HepG2 (cell line): Measurements from ENCODE around the gene CHN2. TPM values are rescaled to one million over a fixed set of nuclear protein-coding genes. Genes with fewer than 3 reads are reported as not detected.

Experiments used
- ARNTL ChIP-seq: sonication (generic); formaldehyde crosslinking; IDR thresholded peaks from 2 replicates; pipeline ENCODE4 v1.4.0; 2020; ENCODE audit warnings: mild to moderate bottlenecking, missing genetic modification reagents
- CERS6 ChIP-seq: sonication (generic); formaldehyde crosslinking; IDR thresholded peaks from 2 replicates; pipeline ENCODE4 v1.5.0; 2020; ENCODE audit warnings: missing genetic modification reagents
- CREBL2 ChIP-seq: sonication (generic); formaldehyde crosslinking; IDR thresholded peaks from 2 replicates; pipeline ENCODE4 v1.8.1; 2023; ENCODE audit warnings: missing genetic modification reagents, mild to moderate bottlenecking, borderline replicate concordance
- FOSL2 ChIP-seq: sonication (generic); formaldehyde crosslinking; IDR thresholded peaks from 2 replicates; pipeline ENCODE4 v1.4.0; 2020; ENCODE audit warnings: missing genetic modification reagents
- GATAD2A ChIP-seq: IDR thresholded peaks from 2 replicates; pipeline ENCODE4 v1.6.1; 2016
- GLMP ChIP-seq: sonication (generic); formaldehyde crosslinking; IDR thresholded peaks from 2 replicates; pipeline ENCODE4 v1.9.0; 2021; ENCODE audit warnings: missing genetic modification reagents, mild to moderate bottlenecking, borderline replicate concordance
- MLLT10 ChIP-seq: sonication (generic); formaldehyde crosslinking; IDR thresholded peaks from 2 replicates; pipeline ENCODE4 v1.4.0; 2020; ENCODE audit warnings: missing genetic modification reagents
- NR2C2 ChIP-seq: sonication (generic); formaldehyde crosslinking; IDR thresholded peaks from 2 replicates; pipeline ENCODE4 v1.4.0; 2020; ENCODE audit warnings: missing genetic modification reagents, mild to moderate bottlenecking, moderate library complexity, borderline replicate concordance
- PAF1 ChIP-seq: IDR thresholded peaks from 2 replicates; pipeline ENCODE4 v1.6.1; 2016; ENCODE audit warnings: missing genetic modification reagents, missing compliant biosample characterization
- PATZ1 ChIP-seq: sonication (generic); formaldehyde crosslinking; IDR thresholded peaks from 2 replicates; pipeline ENCODE4 v1.4.0; 2020; ENCODE audit warnings: missing genetic modification reagents
- RCOR2 ChIP-seq: IDR thresholded peaks from 2 replicates; pipeline ENCODE4 v1.6.1; 2016; ENCODE audit warnings: missing biosample characterization, missing genetic modification reagents
- SPEN ChIP-seq: sonication (generic); formaldehyde crosslinking; IDR thresholded peaks from 2 replicates; pipeline ENCODE4 v1.5.1; 2020; ENCODE audit warnings: low read depth, mild to moderate bottlenecking, missing genetic modification reagents
- TCF7 ChIP-seq: sonication (generic); IDR thresholded peaks from 2 replicates; pipeline ENCODE4 v1.6.1; 2016; ENCODE audit warnings: antibody characterized with exemption, low read depth
- U2AF2 ChIP-seq: fragments of 200-400 bp; formaldehyde crosslinking; IDR thresholded peaks from 2 replicates; pipeline ENCODE4 v1.6.1; 2017; ENCODE audit warnings: low read depth, mild to moderate bottlenecking, low read length
- ZBTB38 ChIP-seq: sonication (generic); formaldehyde crosslinking; IDR thresholded peaks from 2 replicates; pipeline ENCODE4 v1.5.1; 2020; ENCODE audit warnings: mild to moderate bottlenecking, missing genetic modification reagents
- ZNF501 ChIP-seq: sonication (generic); formaldehyde crosslinking; IDR thresholded peaks from 2 replicates; pipeline ENCODE4 v1.5.1; 2020; ENCODE audit warnings: mild to moderate bottlenecking, moderate library complexity, missing genetic modification reagents
- ZNF558 ChIP-seq: sonication (generic); formaldehyde crosslinking; IDR thresholded peaks from 2 replicates; pipeline ENCODE4 v1.9.0; 2022; ENCODE audit warnings: mild to moderate bottlenecking, missing genetic modification reagents, borderline replicate concordance
- ZNF609 ChIP-seq: sonication (generic); formaldehyde crosslinking; IDR thresholded peaks from 2 replicates; pipeline ENCODE4 v1.4.0; 2020; ENCODE audit warnings: mild to moderate bottlenecking, missing genetic modification reagents, borderline replicate concordance
- ZNF619 ChIP-seq: sonication (generic); formaldehyde crosslinking; IDR thresholded peaks from 2 replicates; pipeline ENCODE4 v1.4.0; 2020; ENCODE audit warnings: mild to moderate bottlenecking, missing genetic modification reagents
- ZNF639 ChIP-seq: conservative IDR thresholded peaks from 2 replicates; pipeline ENCODE4 v1.6.1; 2018; ENCODE audit warnings: missing genetic modification reagents
- ZNF768 ChIP-seq: sonication (generic); formaldehyde crosslinking; IDR thresholded peaks from 2 replicates; pipeline ENCODE4 v1.4.0; 2020; ENCODE audit warnings: missing genetic modification reagents
- polyA plus RNA-seq, 8 experiments: library from polyadenylated mRNA; depleted of rRNA in 3 of 8; stranded (reverse) in 7 of 8; unstranded in 1 of 8; fragments of >200 nt; fragmentation: Illumina TruSeq in 4 of 8; extraction: Trizol in 4 of 8; gene quantifications; 2 replicates each; pipeline versions ENCODE4 v1.2.1 to v1.2.3, GENCODE V29; 2011 to 2016; ENCODE audit warnings: low read depth in 4 of 8, missing spikeins in 1 of 8, mixed read lengths in 1 of 8; ENCODE audit not compliant: insufficient read depth in 1 of 8
- total RNA-seq, 5 experiments: library from RNA; depleted of rRNA; stranded (reverse); fragments of >200 nt; fragmentation: Illumina TruSeq; extraction: Trizol; gene quantifications; 2 replicates each; pipeline ENCODE4 v1.2.3, GENCODE V29; 2016; ENCODE audit warnings: low read depth in 1 of 5

CHN2 gene
- total and polyA plus RNA-seq, 2 of the 13 experiments (the other 11 are each of a cell fraction or from before 2014, with no cell fraction given) = 23.5 to 30.5 TPM

GRCh38 chr7:29384277-29384676 is 189.7 kb downstream of the CHN2 start (continued):
- TF ChIP-seq ZNF609 (CRISPR knock-in tag) (no peak), ZNF639 (CRISPR knock-in tag) (no peak), ZNF619 (CRISPR knock-in tag) (no peak), ZNF501 (CRISPR knock-in tag) (no peak), ARNTL (no peak), PAF1 (no peak), GLMP (CRISPR knock-in tag) (no peak), MLLT10 (no peak), ZBTB38 (CRISPR knock-in tag) (no peak), NR2C2 (CRISPR knock-in tag) (0 out of 2 replicates have a peak, but pooled peaks have one; percentile 18), ZNF768 (CRISPR knock-in tag) (no peak), CERS6 (CRISPR knock-in tag) (no peak), FOSL2 (CRISPR knock-in tag) (peak; percentile 44), ZNF558 (no peak), GATAD2A (CRISPR knock-in tag) (peak; percentile 39; the same call in 1 of the 2 replicates), CREBL2 (CRISPR knock-in tag) (no peak), RCOR2 (0 out of 2 replicates have a peak, but pooled peaks have one; percentile 36), PATZ1 (CRISPR knock-in tag) (0 out of 2 replicates have a peak, but pooled peaks have one; percentile 30), TCF7 (no peak), U2AF2 (no peak), SPEN (CRISPR knock-in tag) (no peak)
